ENCODE data around the gene HSPA1B.
"Not testable (repeated sequence)": the region's sequence is repeated elsewhere in the genome, so short reads cannot be mapped to it uniquely, and the experiment has no call there.

Gene HSPA1B

GRCh38 chr6:31829633-31830283, 2.2 kb downstream of the HSPA1B start:
- peak; percentile 25 for DNase-seq

- DNase-seq, result no peak
Measured at GRCh38 chr6:31830886-31831335, 3.4 kb downstream of the HSPA1B start.

DNA sequence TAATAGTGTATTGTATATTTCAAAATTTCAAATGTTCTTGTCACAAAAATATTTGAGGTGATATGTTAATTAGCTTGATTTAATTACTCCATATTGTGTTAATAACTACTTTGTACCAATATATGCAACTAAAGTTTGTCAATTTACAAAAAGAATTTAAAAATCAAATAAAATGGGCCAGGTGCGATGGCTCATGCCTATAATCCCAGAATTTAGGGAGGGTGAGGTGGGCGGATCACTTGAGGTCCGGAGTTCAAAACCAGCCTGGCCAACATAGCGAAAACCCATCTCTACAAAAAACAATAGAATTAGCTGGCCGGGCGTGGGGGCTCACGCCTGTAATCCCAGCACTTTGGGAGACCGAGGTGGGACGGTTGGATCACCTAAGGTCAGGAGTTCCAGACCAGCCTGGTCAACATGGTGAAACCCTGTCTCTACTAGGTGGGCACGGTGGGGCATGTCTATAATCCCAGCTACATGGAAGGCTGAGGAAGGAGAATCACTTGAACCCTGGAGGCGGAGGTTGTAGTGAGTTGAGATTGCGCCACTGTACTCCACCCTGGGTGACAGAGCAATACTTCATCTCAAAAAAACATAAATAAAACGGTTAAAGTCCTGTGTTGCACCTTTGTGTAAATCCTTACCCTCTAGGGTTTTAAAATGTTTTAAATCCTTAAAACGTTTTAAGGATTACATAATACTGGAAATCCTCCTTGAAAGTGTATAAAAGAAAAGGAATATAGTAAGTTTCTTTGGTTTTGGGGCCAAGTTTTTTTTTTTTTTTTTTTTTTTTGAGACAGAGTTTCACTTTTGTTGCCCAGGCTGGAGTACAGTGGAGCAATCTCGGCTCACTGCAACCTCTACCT, 4.0 kb downstream of the HSPA1B start:
- no peak for DNase-seq

GRCh38 chr6:31834367-31835250, 7.1 kb downstream of the HSPA1B start:
- DNase-seq, result peak; percentile 78

DNA sequence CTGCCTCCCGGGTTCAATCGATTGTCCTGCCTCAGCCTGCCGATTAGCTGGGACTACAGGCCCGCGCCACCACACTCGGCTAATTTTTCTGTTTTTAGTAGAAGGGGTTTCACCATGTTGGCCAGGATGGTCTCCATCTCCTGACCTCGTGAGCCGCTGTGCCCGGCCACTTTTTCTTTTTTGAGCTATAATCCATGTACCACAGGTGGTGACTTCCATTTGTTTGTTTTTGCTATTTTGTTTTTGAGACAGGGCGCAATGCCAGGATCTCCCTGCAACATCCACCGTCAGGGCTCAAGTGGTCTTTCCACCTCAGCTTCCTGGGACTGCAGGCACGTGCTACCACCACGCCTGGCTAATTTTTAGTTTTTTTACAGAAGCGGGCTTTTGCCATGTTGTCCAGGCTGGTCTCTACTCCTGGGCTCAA, 8.5 kb downstream of the HSPA1B start:
- no peak for DNase-seq

DNA sequence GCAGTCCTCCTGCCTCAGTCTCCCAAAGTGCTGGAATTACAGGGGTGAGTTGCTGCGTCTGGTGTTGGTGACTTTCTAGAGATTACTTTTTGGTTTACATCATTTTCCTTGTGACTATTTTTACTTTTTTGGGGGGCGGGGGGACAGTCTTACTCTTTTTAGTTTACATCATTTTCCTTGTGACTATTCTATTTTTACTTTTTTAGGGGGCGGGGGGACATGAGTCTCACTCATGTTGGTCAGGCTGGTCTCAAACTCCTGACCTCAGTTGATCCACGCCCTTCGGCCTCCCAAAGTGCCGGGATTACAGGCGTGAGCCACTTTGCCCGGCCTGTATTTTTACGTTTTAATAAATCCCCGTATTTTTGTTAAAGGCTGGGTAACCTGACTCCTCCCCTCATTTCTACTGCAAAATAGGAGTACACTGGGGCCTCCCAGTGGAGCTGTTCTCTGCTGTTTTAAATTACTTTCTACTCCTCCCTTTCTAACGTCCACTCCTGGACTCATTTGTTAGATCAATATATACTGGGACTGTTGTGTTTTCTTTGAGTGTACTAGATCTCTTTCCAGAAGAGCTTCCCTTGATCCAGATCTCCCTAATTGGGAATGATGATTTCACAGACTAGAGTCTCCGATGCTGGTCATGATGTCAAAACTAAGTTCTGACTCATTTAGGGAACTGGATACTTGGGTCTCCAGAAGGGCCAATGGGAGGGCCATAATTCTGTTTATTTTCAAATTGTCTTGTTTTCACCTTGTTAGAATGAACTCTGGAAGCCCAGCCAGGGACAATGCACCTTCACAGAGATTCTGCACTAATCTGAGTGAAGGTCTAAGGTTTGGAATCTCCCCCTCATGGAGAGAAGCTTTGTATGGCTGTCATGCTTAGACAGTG, 9.2 kb downstream of the HSPA1B start:
- no peak for DNase-seq

DNA sequence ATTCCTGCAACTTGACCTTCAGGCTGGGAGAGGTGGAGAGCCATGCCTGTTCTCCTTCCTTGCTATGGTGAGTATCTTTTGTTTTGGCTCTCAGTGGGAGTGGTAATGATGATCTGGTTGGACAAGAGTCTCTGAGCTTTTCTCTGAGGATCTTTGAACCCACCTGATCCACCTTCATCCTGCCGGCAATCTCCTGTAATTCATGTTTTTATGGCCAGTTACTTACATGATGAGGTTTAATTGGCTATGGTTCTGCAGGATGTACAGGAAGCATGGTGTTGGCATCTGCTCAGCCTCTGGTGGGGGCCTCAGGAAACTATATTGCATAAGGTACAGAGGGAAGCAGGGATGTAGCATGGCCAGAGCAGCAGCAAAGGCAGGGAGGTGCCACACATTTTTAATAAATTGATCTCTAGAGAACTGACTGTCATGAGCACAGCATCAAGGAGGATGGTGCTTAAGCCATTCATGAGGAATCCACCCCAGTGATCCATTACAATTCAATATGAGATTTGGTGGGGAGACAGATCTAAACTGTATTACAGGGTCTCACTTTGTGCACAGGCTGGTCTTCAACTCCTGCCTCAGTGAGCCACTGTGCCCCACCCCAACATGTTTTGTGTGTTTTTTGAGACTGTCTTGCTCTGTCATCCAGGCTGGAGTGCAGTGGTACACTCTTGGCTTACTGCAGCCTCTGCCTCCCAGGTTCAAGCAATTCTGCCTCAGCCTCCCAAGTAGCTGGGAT, 10.0 kb downstream of the HSPA1B start:
- DNase-seq, result no peak

GRCh38 chr6:31838114-31838553, 10.6 kb downstream of the HSPA1B start:
- not testable (repeated sequence) for DNase-seq

DNA sequence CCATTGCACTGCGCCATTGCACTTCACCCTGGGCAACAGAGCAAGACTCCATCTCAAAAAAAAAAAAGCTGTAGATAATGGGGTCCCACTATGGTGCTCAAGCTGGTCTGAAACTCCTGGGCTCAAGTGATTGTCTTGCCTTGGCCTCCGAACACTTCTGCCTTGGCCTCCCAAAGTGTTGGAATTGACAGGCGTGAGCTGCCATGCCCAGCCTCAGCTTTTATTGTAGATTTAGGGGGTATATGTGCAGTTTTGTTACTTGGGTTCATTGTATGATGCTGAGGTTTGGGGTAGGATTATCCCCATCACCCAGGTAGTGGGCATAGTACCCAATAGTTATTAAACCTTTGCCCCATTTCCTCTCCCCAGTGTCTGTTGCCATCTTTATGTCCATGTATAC, 11.4 kb downstream of the HSPA1B start:
- no peak for DNase-seq

- DNase-seq, result not testable (repeated sequence)
Measured at GRCh38 chr6:31839779-31840126, 12.2 kb downstream of the HSPA1B start.

DNA sequence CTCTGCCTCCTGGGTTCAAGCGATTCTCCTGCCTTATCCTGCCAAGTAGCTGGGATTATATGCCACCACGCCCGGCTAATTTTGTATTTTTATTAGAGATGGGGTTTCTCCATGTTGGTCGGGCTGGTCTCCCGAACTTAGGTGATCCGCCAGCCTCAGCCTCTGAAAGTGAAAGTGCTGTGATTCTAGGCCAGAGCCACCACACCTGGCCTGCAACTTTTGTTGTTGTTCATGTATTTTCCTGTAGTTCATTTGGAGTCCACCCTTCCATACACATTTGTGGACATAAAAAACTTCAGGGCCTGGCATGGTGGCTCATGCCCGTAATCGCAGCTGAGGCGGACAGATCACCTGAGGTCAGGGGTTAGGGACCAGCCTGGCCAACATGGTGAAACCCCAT, 14.5 kb downstream of the HSPA1B start:
- DNase-seq, result no peak

GRCh38 chr6:31844507-31844906, 17.0 kb downstream of the HSPA1B start:
- DNase-seq, result no peak

GRCh38 chr6:31847276-31847978, 19.9 kb downstream of the HSPA1B start:
- no peak for DNase-seq

DNA sequence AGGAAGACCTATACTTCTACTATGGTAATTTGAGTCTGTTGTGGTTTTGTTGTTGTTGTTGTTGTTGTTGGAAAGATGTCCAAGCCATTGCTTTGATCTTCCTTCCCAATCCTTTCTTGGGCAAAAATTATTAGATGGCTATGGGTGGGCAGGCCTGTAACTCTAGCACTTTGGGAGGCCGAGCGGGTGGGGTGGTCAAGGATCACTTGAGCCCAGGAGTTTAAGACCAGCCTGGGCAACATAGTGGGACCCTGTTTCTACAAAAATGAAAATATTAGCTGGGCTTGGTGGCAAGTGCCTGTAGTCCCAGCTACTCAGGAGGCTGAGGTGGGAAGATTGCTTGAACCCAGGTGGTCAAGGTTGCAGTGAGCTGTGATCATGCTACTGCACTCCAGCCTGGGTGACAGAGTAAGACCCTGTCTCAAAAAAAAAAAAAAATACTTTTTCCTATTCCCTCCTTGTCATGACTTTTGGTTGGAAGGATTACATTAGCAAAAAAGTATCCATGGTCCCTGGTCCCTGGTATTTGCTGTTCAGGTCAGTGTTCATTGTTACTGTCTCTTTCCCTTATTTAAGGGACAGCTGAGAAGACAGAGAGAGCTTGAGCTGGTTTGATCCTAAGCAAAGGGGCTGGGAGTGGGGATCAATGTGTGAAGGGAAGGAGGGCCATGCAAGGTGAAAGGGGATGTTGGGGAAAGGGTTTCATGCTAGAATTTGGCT, 23.4 kb downstream of the HSPA1B start:
- DNase-seq, result no peak

- no peak for DNase-seq
Measured at GRCh38 chr6:31851485-31851832, 23.9 kb downstream of the HSPA1B start.

DNA sequence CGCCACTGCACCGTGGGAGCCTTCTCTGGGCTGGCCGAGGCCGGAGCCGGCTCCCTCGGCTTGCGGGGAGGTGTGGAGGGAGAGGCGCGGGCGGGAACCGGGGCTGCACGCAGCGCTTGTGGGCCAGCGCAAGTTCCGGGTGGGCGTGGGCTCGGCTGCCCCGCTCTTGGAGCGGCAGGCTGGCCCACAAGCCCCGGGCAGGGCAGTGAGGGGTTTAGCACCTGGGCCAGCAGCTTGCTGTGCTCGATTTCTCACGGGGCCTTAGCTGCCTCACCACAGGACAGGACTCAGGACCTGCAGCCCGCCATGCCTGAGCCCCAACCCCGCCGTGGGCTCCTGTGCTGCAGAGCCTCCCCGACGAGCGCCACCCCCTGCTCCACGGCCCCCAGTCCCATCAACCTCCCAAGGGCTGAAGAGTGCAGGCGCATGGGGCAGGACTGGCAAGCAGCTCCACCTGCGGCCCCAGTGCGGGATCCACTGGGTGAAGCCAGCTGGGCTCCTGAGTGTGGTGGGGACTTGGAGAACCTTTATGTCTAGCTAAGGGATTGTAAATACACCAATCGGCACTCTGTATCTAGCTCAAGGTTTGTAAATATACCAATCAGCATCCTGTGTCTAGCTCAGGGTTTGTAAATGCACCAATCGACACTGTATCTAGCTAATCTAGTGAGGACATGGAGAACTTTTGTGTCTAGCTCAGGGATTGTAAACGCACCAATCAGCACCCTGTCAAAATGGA, 24.6 kb downstream of the HSPA1B start:
- DNase-seq, result not testable (repeated sequence)

DNA sequence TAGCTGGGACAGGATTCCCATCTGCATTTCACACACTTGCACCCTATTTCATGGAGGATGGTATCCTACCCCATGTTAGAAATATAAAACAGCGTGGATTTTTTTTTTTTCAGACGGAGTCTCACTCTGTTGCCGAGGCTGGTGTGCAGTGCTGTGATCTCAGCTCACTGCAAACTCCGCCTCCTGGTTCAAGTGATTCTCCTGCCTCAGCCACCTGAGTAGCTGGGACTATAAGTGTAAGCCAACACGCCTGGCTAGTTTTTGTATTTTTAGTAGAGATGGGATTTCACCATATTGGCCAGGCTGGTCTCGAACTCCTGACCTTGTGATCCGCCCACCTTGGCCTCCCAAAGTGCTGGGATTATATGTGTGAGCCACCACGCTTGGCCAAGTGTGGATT, 30.2 kb downstream of the HSPA1B start:
- not testable (repeated sequence) for DNase-seq

- DNase-seq, result no peak
Measured at GRCh38 chr6:31858707-31859106, 31.2 kb downstream of the HSPA1B start.

DNA sequence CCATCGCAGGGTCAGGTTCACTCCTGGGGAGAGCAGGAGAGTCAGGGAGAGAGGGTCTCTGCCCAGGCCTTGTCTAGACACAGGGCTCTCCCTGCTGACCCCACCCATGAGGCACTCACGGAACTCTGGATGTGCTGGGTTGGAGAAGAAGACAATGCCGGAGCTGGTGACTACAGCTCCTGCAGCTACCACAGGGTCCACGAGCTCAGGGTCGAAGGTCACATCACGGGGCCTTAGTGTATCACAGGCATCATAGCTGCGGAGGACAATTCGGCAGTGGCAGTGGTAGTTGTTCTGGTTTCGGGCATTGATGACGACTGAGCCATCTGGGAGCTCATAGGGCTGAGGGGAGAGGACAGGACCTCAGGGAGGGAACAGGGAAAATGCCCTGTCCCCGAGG, 32.4 kb downstream of the HSPA1B start:
- DNase-seq, result no peak
